Trophoblast cell (in vitro differentiated cells and primary cell): ENCODE results near the gene ABHD16A.

Source experiments
- DNase-seq, 2 donors: peaks; one replicate each; pipeline ENCODE4 v3.0.0-alpha.2; 2016
- H2AFZ ChIP-seq: 2 replicates; pipeline ENCODE4 v1.6.1; 2013; ENCODE audit warnings: low read length, moderate library complexity, mild to moderate bottlenecking; ENCODE audit not compliant: insufficient read depth, poor library complexity
- H2AK5ac ChIP-seq: 2 replicates; pipeline ENCODE4 v1.6.1; 2013; ENCODE audit warnings: mild to moderate bottlenecking, low read length
- H2BK120ac ChIP-seq: 2 replicates; pipeline ENCODE4 v1.6.1; 2013; ENCODE audit warnings: low read length, mild to moderate bottlenecking, moderate library complexity; ENCODE audit not compliant: insufficient read depth, poor library complexity
- H2BK12ac ChIP-seq: 2 replicates; pipeline ENCODE4 v1.6.1; 2013; ENCODE audit warnings: mild to moderate bottlenecking, low read length, moderate library complexity
- H2BK5ac ChIP-seq: 2 replicates; pipeline ENCODE4 v1.6.1; 2013; ENCODE audit warnings: low read length, low read depth, moderate library complexity, mild to moderate bottlenecking; ENCODE audit not compliant: poor library complexity
- H3K14ac ChIP-seq: 2 replicates; pipeline ENCODE4 v1.6.1; 2013; ENCODE audit warnings: mild to moderate bottlenecking, low read length
- H3K18ac ChIP-seq: 2 replicates; pipeline ENCODE4 v1.6.1; 2013; ENCODE audit warnings: mild to moderate bottlenecking, low read length
- H3K23ac ChIP-seq: 2 replicates; pipeline ENCODE4 v1.6.1; 2013; ENCODE audit warnings: low read length
- H3K27ac ChIP-seq: 2 replicates; pipeline ENCODE4 v1.5.1; 2013; ENCODE audit warnings: low read depth, mild to moderate bottlenecking, inconsistent platforms, low read length, moderate library complexity
- H3K27me3 ChIP-seq: 2 replicates; pipeline ENCODE4 v1.6.1; 2013; ENCODE audit warnings: inconsistent platforms, mild to moderate bottlenecking, low read length, moderate library complexity; ENCODE audit not compliant: insufficient read depth
- H3K36me3 ChIP-seq, 2 experiments: 1 replicate in 1 of 2; 2 replicates in 1 of 2; pipeline ENCODE4 v1.6.1; 2013; ENCODE audit warnings: low read length in 2 of 2, mild to moderate bottlenecking in 2 of 2, moderate library complexity in 1 of 2; ENCODE audit not compliant: insufficient read depth in 2 of 2, control insufficient read depth in 1 of 2
- H3K4ac ChIP-seq: 2 replicates; pipeline ENCODE4 v1.6.1; 2013; ENCODE audit warnings: low read depth, mild to moderate bottlenecking, low read length, moderate library complexity
- H3K4me1 ChIP-seq, 2 experiments: 1 replicate in 1 of 2; 2 replicates in 1 of 2; pipeline ENCODE4 v1.6.1; 2013; ENCODE audit warnings: low read length in 2 of 2, mild to moderate bottlenecking in 2 of 2, moderate library complexity in 1 of 2; ENCODE audit not compliant: insufficient read depth in 2 of 2, control insufficient read depth in 1 of 2
- H3K4me2 ChIP-seq: 2 replicates; pipeline ENCODE4 v1.6.1; 2013; ENCODE audit warnings: inconsistent platforms, mild to moderate bottlenecking, low read length, moderate library complexity
- H3K4me3 ChIP-seq: 2 replicates; pipeline ENCODE4 v1.5.1; 2013; ENCODE audit warnings: mild to moderate bottlenecking, low read depth, low read length, inconsistent platforms
- H3K79me1 ChIP-seq: one replicate; pipeline ENCODE4 v1.6.1; 2013; ENCODE audit warnings: low read length
- H3K79me2 ChIP-seq: 2 replicates; pipeline ENCODE4 v1.6.1; 2013; ENCODE audit warnings: low read length, mild to moderate bottlenecking; ENCODE audit not compliant: control insufficient read depth, insufficient read depth, poor library complexity
- H3K9ac ChIP-seq: 2 replicates; pipeline ENCODE4 v1.6.1; 2013; ENCODE audit warnings: mild to moderate bottlenecking, low read length
- H3K9me3 ChIP-seq: 2 replicates; pipeline ENCODE4 v1.6.1; 2013; ENCODE audit warnings: low read depth, mild to moderate bottlenecking, control low read depth, inconsistent platforms, low read length; ENCODE audit not compliant: insufficient read depth
- H4K12ac ChIP-seq: 2 replicates; pipeline ENCODE4 v1.6.1; 2013; ENCODE audit warnings: low read depth, mild to moderate bottlenecking, low read length, moderate library complexity
- H4K8ac ChIP-seq: 2 replicates; pipeline ENCODE4 v1.6.1; 2013; ENCODE audit warnings: low read depth, mild to moderate bottlenecking, low read length, moderate library complexity
- H4K91ac ChIP-seq: one replicate; pipeline ENCODE4 v1.6.1; 2013; ENCODE audit warnings: low read depth, mild to moderate bottlenecking, low read length, moderate library complexity
- WGBS: extraction: QIAGEN DNeasy Blood & Tissue Kit; methylation state at CpG from one replicate; pipeline ENCODE4 v1.1.7; 2013; ENCODE audit warnings: missing lambda C conversion rate; ENCODE audit not compliant: insufficient read length, insufficient coverage; ENCODE audit errors: extremely low coverage; 5-methylcytosine and 5-hydroxymethylcytosine counted together

The ABHD16A gene

GRCh38 chr6:31718265-31718664, 15.1 kb upstream of the ABHD16A start:
- Histone ChIP-seq H3K4me3 (no peak overlapping the region), H3K79me1 (peaks cover 5% of the 10 kb centered on the region), H2AK5ac (no peak overlapping the region), H3K14ac (no peak overlapping the region), H3K27me3 (no peaks in the 10 kb centered on the region), H3K4me1 (peaks cover 27 to 29% of the 10 kb centered on the region in 2 experiments), H3K4ac (no peak overlapping the region), H2BK12ac (no peak overlapping the region), H4K8ac (no peak overlapping the region), H2AFZ (no peak overlapping the region), H3K9me3 (no peaks in the 10 kb centered on the region), H3K27ac (peak overlapping the region; percentile 13), H2BK120ac (no peak overlapping the region), H3K79me2 (no peaks in the 10 kb centered on the region), H2BK5ac (no peak overlapping the region), H3K36me3 (no peaks in the 10 kb centered on the region), H3K9ac (no peak overlapping the region), H3K23ac (no peak overlapping the region), H3K18ac (no peak overlapping the region), H3K4me2 (no peak overlapping the region), H4K91ac (no peak overlapping the region), H4K12ac (no peak overlapping the region)
- no CpG with 5 or more reads among the region's 1 CpG for WGBS
- DNase-seq, result peak; percentile 81 to 94

DNA sequence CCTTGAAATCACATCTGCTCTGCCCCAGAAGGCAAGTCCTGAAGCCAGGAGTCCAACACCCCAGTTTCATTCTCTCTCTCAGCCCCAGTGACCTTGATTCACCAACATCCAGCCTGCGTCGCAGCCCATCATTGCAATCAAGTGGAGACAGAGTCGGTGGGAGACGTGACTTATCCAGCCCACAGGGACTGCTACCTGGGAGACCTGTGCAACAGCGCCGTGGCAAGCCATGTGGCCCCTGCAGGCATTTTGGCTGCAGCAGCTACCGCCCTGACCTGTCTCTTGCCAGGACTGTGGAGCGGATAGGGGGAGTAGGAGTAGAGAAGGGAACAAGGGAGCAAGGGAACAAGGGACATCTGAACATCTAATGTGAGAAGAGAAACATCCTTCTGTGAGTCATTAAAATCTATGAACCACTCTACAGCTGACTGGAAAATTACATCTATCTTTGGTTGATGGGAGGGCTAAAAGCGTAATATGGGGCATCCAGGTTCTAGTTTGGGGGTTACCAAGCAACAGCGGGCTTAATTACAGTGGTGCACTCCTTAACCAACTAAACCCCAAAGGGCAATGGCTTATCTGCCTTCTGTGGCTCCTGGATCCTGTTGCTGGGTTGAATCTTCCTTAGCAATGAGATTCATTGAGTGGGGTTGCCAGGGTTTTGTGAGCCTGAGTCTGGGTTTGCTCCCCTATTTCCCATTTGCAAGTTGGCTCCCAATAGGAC, 14.5 kb upstream of the ABHD16A start:
- no peak overlapping the region for H3K4me3 ChIP-seq
- H2BK120ac ChIP-seq, result no peak overlapping the region
- no peak overlapping the region for H3K23ac ChIP-seq
- H3K27me3 ChIP-seq, result no peaks in the 10 kb centered on the region
- H4K91ac ChIP-seq, result peak overlapping the region; percentile 56
- H3K4me1 ChIP-seq, result peaks cover 27 to 29% of the 10 kb centered on the region in 2 experiments
- peak overlapping the region; percentile 23 for H3K27ac ChIP-seq
- no peak overlapping the region for H2BK5ac ChIP-seq
- no peak overlapping the region for H4K8ac ChIP-seq
- no peak overlapping the region for H3K9ac ChIP-seq
- no peak overlapping the region for H3K4me2 ChIP-seq
- H3K79me2 ChIP-seq, result no peaks in the 10 kb centered on the region
- peak overlapping the region; percentile 34 for H2BK12ac ChIP-seq
- no peak overlapping the region for H2AK5ac ChIP-seq
- no peak overlapping the region for H3K18ac ChIP-seq
- peak; percentile 86 to 87 for DNase-seq
- no peak overlapping the region for H3K14ac ChIP-seq
- H2AFZ ChIP-seq, result no peak overlapping the region
- WGBS, result no CpG with 5 or more reads among the region's 10 CpGs
- H4K12ac ChIP-seq, result no peak overlapping the region
- no peak overlapping the region for H3K4ac ChIP-seq
- no peaks in the 10 kb centered on the region for H3K36me3 ChIP-seq
- H3K9me3 ChIP-seq, result no peaks in the 10 kb centered on the region
- peaks cover 5% of the 10 kb centered on the region for H3K79me1 ChIP-seq

- Histone ChIP-seq H3K27me3 (no peaks in the 10 kb centered on the region), H3K9me3 (no peaks in the 10 kb centered on the region), H3K23ac (no peak within 1 kb of the TSS), H3K4me3 (no peak within 1 kb of the TSS), H3K79me2 (no peaks in the 10 kb centered on the region), H4K91ac (peak within 1 kb of the TSS; percentile 70), H4K8ac (peak within 1 kb of the TSS; percentile 70), H3K79me1 (peaks cover 5% of the 10 kb centered on the region), H2BK120ac (peak within 1 kb of the TSS; percentile 11), H2AFZ (peak within 1 kb of the TSS; percentile 84), H4K12ac (peak within 1 kb of the TSS; percentile 12), H3K27ac (no peak within 1 kb of the TSS), H2BK5ac (no peak within 1 kb of the TSS), H3K4ac (no peak within 1 kb of the TSS), H3K18ac (no peak within 1 kb of the TSS), H3K4me2 (no peak within 1 kb of the TSS), H3K4me1 (peaks cover 27 to 29% of the 10 kb centered on the region in 2 experiments), H2AK5ac (peak within 1 kb of the TSS; percentile 15), H3K9ac (peak within 1 kb of the TSS; percentile 44), H3K36me3 (no peaks in the 10 kb centered on the region), H3K14ac (no peak within 1 kb of the TSS), H2BK12ac (peak within 1 kb of the TSS; percentile 3)
- DNase-seq, result no peak
- WGBS, result no CpG with 5 or more reads among the region's 16 CpGs
Observed at GRCh38 chr6:31715022-31715958, 12.2 kb upstream of the ABHD16A start, which contains the start of gene LY6G6D. Gene LY6G6D (plus strand): TSS chr6:31715348. CDS start chr6:31715356, 8 bp downstream.

DNA sequence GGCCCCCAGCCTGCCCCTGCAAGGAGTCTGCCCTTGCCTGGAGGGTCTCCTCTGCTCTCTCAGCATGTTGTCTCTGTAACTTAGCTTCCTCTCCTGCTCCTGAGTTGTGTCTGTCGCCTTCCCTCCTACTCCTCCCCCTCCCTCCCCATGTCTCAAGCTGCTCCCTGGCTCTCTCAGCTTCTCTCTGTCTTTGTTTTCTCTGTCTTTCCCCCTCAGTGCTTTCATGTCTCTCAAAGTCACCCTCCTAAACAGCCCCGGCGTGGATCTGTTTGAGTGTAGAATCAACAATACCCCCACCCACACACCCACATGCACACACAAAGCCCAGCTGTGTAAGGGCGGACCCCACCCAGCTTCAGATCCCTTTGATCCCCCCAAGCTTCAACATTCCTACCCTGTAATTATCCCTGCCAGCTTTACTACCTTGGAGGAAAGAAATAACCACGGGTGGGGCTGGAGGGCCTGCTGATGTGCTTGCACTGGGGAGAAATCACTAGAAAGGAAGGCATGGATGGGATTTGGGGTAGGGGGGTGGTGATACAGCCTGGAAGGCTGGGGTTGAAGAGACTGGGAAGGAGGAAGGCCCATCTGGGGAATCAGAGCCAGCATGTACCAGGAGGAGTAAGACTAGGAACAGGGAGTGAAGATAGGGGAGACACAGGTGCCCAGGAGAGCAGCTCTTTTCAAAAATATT, 11.0 kb upstream of the ABHD16A start:
- H2AFZ ChIP-seq, result peak overlapping the region; percentile 84
- no peaks in the 10 kb centered on the region for H3K79me2 ChIP-seq

More for the DNA sequence above, 11.0 kb upstream of the ABHD16A start:
- DNase-seq, result no peak
- no peaks in the 10 kb centered on the region for H3K36me3 ChIP-seq
- peak overlapping the region; percentile 46 for H3K18ac ChIP-seq
- H3K4me3 ChIP-seq, result no peak overlapping the region
- no peak overlapping the region for H2BK5ac ChIP-seq
- H2BK12ac ChIP-seq, result peak overlapping the region; percentile 3
- H4K91ac ChIP-seq, result peak overlapping the region; percentile 70
- no peaks in the 10 kb centered on the region for H3K9me3 ChIP-seq
- H4K8ac ChIP-seq, result peak overlapping the region; percentile 70
- H3K27ac ChIP-seq, result no peak overlapping the region
- H3K4me1 ChIP-seq, result peaks cover 24 to 27% of the 10 kb centered on the region in 2 experiments
- H3K79me1 ChIP-seq, result peaks cover 5% of the 10 kb centered on the region
- peak overlapping the region; percentile 21 for H3K14ac ChIP-seq
- H3K23ac ChIP-seq, result no peak overlapping the region
- H2AK5ac ChIP-seq, result peak overlapping the region; percentile 15
- peak overlapping the region; percentile 52 for H2BK120ac ChIP-seq
- no peak overlapping the region for H3K4ac ChIP-seq
- no CpG with 5 or more reads among the region's 5 CpGs for WGBS
- peak overlapping the region; percentile 63 for H4K12ac ChIP-seq
- H3K4me2 ChIP-seq, result no peak overlapping the region
- H3K9ac ChIP-seq, result no peak overlapping the region
- H3K27me3 ChIP-seq, result no peaks in the 10 kb centered on the region
